ENCODE measurements around the gene IER5L. TPM values are rescaled to one million over a fixed set of nuclear protein-coding genes. Genes with fewer than 3 reads are reported as not detected.

The IER5L gene
- total and polyA plus RNA-seq, 9 of the 15 experiments (the other 6 are each of a cell fraction or from before 2014, with no cell fraction given), result 0.14 to 11.9 (median 0.52) TPM

GRCh38 chr9:129182122-129182521 is 4.1 kb upstream of the IER5L start:
- Histone ChIP-seq H3K79me2 (ENCODE audit: control insufficient read depth, insufficient read depth, low read length) (peaks cover under 1% of the 10 kb centered on the region; the same call in 1 of the 3 replicates), H3K27ac (ENCODE audit: extremely low read depth, low read depth, low read length) (no peak overlapping the region), H3K27me3 (ENCODE audit: control insufficient read depth in 2 of 2, insufficient read depth in 2 of 2, low read length in 2 of 2) (no peaks in the 10 kb centered on the region; a peak in 1 of 5 replicates), H4K20me1 (replicated peaks; ENCODE audit: control insufficient read depth, insufficient read depth, low read length) (no peaks in the 10 kb centered on the region), H3K4me2 (ENCODE audit: insufficient read depth, low read length) (no peak overlapping the region), H3K9ac (ENCODE audit: insufficient read depth in 1 of 2, low read depth in 2 of 2, low read length in 2 of 2) (no peak overlapping the region), H3K9me3 (replicated peaks; ENCODE audit: control insufficient read depth, insufficient read depth, low read depth, low read length) (peaks cover 3% of the 10 kb centered on the region; the same call in 1 of the 2 replicates), H3K36me3 (ENCODE audit: control insufficient read depth, insufficient read depth, low read length) (no peaks in the 10 kb centered on the region), H3K4me1 (replicated peaks in 1 of 2; ENCODE audit: control insufficient read depth in 2 of 2, insufficient read depth in 2 of 2, low read length in 2 of 2) (peaks cover 11 to 41% of the 10 kb centered on the region in 2 experiments; a peak in 4 of 5 replicates), H2AFZ (ENCODE audit: low read depth, low read length) (no peak overlapping the region), H3K9me1 (ENCODE audit: control insufficient read depth, insufficient read depth, low read length) (no peaks in the 10 kb centered on the region), H3K4me3 (no peak overlapping the region)
- FAIRE-seq (no peak), DNase-seq (ENCODE audit: extremely low read depth in 1 of 4, low spot score in 3 of 4) (no peak), ATAC-seq (no peak)
- CTCF ChIA-PET (ENCODE audit: low intra/inter-chr PET ratio), result no interaction called here
- no TSS peak for BruUV-seq (replicated peaks)
- intact Hi-C loops (cut with micrococcal nuclease) (no loop called here), in situ Hi-C loops (cut with MboI) (no loop called here)
- TF ChIP-seq ZNF609 (CRISPR knock-in tag; IDR thresholded peaks at IDR 0.05; ENCODE audit: borderline replicate concordance) (peak; percentile 65; the same call in 1 of the 2 replicates), HEY1 (CRISPR knock-in tag; IDR thresholded peaks at IDR 0.05; ENCODE audit: borderline replicate concordance) (no peak), MAZ (CRISPR knock-in tag; conservative IDR thresholded peaks at IDR 0.05 in 1 of 2, IDR thresholded peaks at IDR 0.05 in 1 of 2) (0 out of 4 replicates have a peak, but pooled peaks of 1 of the 2 experiments have one; percentile 8), SP1 (CRISPR knock-in tag; IDR thresholded peaks at IDR 0.05) (0 out of 2 replicates have a peak, but pooled peaks have one; percentile 5)
- WGBS (ENCODE audit: insufficient coverage, low coverage, missing lambda C conversion rate), result 72% methylated on average over 3 of the region's 4 CpGs
- POLR2A ChIA-PET, result interaction anchor here (0.6 to 1.3 kb wide), 4 partner anchors 9 to 519 kb away, joined by 3 to 4 read pairs (median 4); no protein-coding TSS in a partner anchor

All from K562 (cell line).